Stimulated activated CD8-positive, alpha-beta memory T cell treated with anti-CD3 and anti-CD28 coated beads, Interleukin-2, amount 100 ng/mL, for 1 hour (primary cell): Measurements from ENCODE around the gene RPS21.

Source experiments
- DNase-seq, 2 donors: peaks; one replicate each; pipeline ENCODE4 v3.0.0-alpha.2; 2020; ENCODE audit warnings: low read depth in 2 of 2

The RPS21 gene

DNA sequence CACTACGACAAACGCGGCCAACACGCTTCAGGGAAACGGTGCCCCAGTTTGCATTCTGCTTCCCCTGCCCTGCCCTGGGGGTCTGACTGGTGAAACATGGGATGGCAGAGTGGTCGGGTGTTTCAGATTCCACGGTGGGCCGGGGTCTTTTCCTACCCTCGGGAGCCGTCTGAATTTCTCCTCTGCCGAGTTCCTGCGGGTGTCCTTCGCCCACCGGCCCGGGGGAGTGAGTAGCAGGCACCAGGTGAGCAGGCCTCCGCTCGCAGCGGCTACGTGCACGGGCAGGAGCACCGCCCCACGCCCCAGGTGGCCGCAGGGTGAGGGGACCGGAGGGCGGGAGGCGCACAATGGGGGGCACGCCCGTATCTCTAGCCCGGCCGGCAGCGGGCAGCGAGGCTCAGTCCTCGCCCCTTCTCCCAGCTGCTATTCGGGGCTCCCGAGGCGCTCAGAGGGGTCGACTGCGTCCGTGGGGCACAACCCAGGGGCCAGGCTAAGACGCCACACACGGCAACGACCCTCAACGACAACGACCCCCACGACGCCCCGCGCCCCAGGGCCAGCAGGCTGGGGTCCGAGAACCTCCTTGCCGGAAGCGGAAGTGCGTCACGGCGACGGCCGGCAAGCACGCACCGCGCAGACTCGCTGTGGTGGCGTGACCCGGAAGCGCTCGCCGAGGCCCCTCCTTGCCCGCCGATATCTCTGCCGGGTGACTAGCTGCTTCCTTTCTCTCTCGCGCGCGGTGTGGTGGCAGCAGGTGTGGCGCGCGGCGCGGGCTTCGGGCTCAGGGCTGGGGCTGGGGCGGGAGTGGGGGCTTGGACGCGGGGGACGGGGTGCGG is at the start of gene RPS21:
RPS21 (plus strand) TSS at position 721 of the 836 bp plus-strand sequence. CDS start 236 bp downstream, outside the sequence.
- peak; percentile 81 to 86 for DNase-seq

GRCh38 chr20:62337558-62338293 is 49.2 kb upstream of the RPS21 start:
- no peak for DNase-seq

- DNase-seq: no peak
Observed at GRCh38 chr20:62338294-62338620, 48.6 kb upstream of the RPS21 start.

- DNase-seq: no peak
Observed at GRCh38 chr20:62339647-62340062, 47.2 kb upstream of the RPS21 start.

DNA sequence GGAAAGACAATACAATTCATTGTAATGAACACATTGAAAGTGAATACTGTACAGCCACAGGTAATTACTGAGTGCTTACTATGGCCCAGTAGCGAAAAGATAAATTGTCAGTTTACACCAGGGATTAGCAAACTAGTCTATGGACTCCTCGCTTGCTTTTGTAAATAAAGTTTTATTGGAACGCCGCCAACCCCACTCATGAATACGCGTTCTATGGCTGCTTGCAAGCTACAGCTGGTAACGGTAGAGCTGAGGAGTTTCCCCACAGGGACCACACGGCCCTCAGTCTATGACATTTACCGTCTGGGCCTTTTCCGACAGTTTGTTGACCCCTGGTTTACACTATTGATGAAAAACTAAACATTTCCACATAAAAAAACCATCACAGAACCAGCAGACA is 44.0 kb upstream of the RPS21 start:
- DNase-seq: no peak

- no peak for DNase-seq
Observed at GRCh38 chr20:62344092-62344491, 42.8 kb upstream of the RPS21 start.

- no peak for DNase-seq
Observed at GRCh38 chr20:62344782-62345181, 42.1 kb upstream of the RPS21 start.

DNA sequence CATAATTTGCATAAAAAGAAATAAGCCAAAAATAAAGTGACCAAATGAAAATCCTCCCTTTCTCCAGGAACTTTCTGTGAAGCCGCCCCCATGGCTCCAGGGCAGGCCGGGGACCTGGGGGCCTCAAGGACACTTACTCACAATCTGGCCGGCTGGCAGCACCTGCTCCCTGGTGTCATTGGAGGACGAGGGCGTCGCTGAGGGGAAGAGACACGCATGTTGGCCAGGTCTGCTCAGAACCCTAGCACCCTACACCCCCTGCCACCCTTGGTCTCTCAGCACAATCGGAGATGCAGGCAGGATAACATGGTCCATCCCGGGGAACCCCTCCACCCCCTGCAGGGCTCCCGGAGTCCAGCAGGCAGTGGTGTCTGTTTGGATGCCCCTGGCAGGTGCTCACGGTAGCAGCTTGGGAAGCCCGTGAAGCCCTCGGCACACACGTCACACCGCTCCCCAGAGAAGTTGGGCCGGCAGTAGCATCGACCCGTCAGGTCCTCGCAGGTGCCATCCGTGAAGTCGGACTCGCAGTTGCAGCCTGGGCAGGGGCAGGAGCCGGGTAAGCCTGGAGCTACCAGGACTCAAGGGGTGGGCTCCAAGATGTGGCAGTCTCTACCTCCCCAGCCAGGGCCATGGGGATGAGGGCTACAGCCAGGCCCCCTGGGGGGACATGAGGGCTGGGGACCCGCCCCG is 41.1 kb upstream of the RPS21 start:
- DNase-seq: no peak

GRCh38 chr20:62346398-62347150 is 40.3 kb upstream of the RPS21 start:
- no peak for DNase-seq

DNA sequence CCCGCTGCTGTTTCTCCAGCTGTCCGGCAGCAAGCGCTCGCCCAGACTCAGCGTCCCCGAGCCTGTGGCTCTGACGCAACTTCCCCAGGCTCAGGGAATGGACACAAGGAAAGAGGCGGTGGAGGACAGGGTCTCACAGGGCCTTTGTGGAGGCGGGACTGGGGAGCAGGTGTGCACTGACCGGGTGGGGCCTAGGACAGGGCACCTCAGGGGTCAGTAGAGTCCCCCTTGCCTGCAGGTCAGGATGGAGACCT is 39.8 kb upstream of the RPS21 start:
- no peak for DNase-seq

DNA sequence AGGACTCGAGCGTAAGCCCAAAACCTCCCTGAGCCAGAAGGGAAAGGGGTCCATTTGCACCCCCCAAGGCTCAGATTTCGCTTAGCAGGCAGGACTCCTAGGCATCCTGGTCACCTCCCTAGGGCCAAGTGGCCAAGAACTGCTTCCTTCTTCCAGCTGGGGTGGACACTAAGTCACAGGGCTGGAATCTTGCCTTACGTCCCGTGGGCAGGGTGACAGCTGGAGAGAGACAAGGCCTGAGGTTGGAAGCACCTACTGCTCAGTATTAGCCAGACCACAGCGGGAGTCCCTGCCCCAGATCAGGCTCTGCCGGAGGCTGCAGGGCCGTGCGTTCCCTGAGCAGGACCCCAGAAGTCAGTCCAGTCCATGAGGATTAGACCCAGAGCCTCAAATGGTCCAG is 39.5 kb upstream of the RPS21 start:
- DNase-seq: no peak

- DNase-seq: no peak
Observed at GRCh38 chr20:62348604-62349003, 38.3 kb upstream of the RPS21 start.

GRCh38 chr20:62349556-62350097 is 37.3 kb upstream of the RPS21 start:
- no peak for DNase-seq

- no peak for DNase-seq
Observed at GRCh38 chr20:62350098-62350628, 36.7 kb upstream of the RPS21 start.

DNA sequence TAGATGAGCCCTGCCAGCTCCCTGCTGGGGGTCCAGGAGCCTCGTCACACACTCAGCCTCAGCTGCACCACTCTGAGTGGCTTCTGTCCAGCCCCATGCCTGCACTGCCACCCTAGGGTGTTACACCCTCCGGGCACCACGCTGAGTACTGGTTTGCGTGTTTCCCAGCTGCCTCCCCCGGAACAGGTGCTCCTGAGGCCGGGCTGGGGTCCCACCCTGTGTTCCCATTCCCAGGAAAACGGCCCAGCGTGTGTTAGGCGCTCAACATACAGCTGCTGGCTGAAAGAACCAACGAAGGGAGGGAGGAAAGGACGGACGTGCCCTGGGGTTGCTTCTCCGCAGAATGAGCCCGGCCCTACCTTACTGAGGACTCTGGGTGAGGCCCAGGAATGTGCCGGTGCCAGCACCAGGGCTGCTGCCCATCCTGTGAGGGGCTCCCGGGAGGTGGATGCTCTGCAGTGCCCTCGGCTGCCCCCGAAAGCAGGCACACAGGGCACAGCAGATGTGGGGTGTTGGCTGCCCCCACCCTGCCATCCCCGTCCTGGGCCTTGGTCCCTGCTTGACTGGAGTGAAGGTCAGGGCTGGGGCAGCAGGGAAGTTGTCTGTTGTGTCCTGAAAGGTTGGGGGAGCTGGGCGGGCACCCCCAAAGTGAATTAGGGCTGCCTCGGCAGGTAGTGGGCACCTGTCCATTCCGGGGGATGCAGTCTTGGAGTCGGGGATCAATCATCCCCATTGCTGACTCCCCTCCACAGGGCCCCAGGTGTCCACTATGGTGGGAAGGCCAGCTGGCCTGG is 36.1 kb upstream of the RPS21 start:
- no peak for DNase-seq

DNA sequence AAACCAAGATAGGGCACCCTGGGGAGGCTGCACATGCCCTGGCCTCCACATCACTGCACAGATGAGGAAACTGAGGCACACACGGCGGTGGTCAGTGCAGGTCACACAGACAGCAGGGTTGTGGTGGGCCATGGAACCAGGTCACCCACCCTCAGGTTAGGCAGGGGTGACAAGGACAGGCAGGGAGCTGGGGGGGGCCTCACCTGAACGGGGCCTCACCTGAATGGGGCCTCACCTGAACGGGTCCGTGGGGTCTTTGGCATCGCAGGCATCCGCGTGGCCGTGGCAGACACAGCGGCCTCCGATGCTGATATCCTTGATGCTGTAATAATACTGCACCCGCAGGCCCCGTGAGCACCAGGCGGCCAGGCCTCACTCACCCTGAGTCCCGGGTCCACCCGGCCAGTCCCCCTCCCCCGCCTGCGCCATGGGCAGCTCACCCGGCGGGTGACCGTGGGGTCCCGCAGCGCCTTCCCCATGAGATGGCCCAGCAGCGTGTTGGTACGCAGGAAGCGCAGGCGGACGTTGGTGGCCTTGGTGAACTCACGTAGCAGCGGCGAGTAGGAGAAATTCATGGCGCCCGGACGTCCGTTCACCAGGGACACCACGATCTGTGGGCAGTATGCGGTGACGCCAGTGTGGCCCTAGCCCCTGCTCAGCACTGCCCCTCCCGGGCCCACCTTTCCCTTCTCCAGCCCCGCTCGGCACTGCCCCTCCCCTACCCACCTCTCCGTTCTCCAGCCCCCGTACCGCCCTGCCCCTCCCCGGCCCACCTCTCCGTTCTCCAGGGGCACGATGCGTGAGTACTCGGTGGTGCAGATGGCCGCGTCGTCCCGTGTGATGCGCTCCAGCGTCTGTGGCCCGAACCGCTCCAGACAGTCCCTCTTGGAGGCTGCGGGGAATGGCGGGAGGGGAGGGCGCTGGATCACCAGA is 35.2 kb upstream of the RPS21 start:
- DNase-seq: no peak

DNA sequence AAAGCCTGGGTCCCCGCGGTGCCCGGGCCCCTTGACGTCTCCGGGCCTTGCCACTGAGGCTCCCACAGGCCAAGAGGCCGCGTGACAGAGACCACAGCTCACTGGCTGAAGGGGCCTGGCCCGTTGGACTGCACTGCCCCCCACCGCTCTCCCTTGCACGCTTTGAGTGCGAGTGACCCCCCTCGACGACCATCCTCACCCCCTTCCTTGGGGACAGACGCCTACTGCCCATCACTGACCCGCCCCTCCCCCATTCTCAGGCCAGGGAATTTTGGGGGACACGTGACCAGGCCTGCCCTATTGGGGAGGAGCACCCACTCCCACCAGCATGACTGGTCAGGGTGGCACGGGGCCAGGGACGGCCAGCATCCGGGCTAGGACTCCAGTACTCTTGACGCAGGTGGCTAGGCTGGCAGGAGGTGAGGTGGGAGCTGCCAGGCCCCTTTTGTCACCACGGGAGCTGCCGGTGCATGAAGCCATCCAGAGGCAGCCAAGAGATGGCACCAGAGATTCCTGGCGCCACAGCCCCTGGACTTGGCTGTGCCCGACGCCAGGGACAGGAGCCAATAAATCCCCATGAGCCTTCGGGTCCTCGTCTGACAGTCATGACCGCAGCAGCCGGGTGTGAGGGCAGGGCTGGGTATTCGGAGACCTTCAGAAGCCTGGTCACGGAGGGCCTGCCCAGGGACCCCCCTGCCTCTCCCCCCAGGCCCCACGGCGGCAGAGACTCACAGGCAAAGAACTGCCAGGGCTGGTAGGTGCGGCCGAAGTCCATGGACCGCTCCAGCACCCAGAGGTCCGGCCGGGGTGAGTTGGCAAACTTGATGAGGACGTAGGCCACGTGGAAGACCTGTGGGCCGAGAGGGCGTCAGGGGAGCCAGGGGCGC is 34.3 kb upstream of the RPS21 start:
- no peak for DNase-seq

GRCh38 chr20:62353289-62354030 is 33.4 kb upstream of the RPS21 start:
- no peak for DNase-seq
